Non-pigmented ciliary epithelial cell (primary cell): ENCODE data around the gene BANP.
"Not testable (repeated sequence)": the region's sequence is repeated elsewhere in the genome, so short reads cannot be mapped to it uniquely, and the experiment has no call there.

Experiments used
- DNase-seq: peaks from one replicate; pipeline ENCODE4 v3.0.0-alpha.2; 2010; ENCODE audit warnings: low read depth

The BANP gene

GRCh38 chr16:87926246-87927194, 24.7 kb upstream of the BANP start:
- no peak for DNase-seq

- DNase-seq = no peak
Observed at GRCh38 chr16:87927195-87927562, 24.1 kb upstream of the BANP start.

- DNase-seq = no peak
Observed at GRCh38 chr16:87929986-87930385, 21.2 kb upstream of the BANP start.

- no peak for DNase-seq
Observed at GRCh38 chr16:87930456-87930855, 20.8 kb upstream of the BANP start.

- no peak for DNase-seq
Observed at GRCh38 chr16:87931504-87931903, 19.7 kb upstream of the BANP start.

GRCh38 chr16:87932475-87933139, 18.6 kb upstream of the BANP start:
- not testable (repeated sequence) for DNase-seq

- DNase-seq = no peak
Observed at GRCh38 chr16:87933140-87933495, 18.1 kb upstream of the BANP start.

GRCh38 chr16:87934752-87935425, 16.3 kb upstream of the BANP start:
- not testable (repeated sequence) for DNase-seq

- not testable (repeated sequence) for DNase-seq
Observed at GRCh38 chr16:87936016-87936374, 15.2 kb upstream of the BANP start.

- DNase-seq = no peak
Observed at GRCh38 chr16:87936375-87937230, 14.6 kb upstream of the BANP start, which contains the start of gene CA5A. TSS of gene CA5A (minus strand) at chr16:87936529. CDS start at chr16:87936450, 79 bp downstream.

GRCh38 chr16:87937231-87937542, 14.0 kb upstream of the BANP start:
- not testable (repeated sequence) for DNase-seq

- no peak for DNase-seq
Observed at GRCh38 chr16:87938412-87938949, 12.8 kb upstream of the BANP start.

- DNase-seq = no peak
Observed at GRCh38 chr16:87939562-87940423, 11.4 kb upstream of the BANP start.

- no peak for DNase-seq
Observed at GRCh38 chr16:87942680-87943079, 8.6 kb upstream of the BANP start.

- DNase-seq = no peak
Observed at GRCh38 chr16:87945351-87946042, 5.7 kb upstream of the BANP start.

- no peak for DNase-seq
Observed at GRCh38 chr16:87946596-87947347, 4.5 kb upstream of the BANP start.

GRCh38 chr16:87947356-87948118, 3.7 kb upstream of the BANP start:
- no peak for DNase-seq

- no peak for DNase-seq
Observed at GRCh38 chr16:87948119-87948545, 3.1 kb upstream of the BANP start.

GRCh38 chr16:87948735-87949070, 2.5 kb upstream of the BANP start:
- no peak for DNase-seq
